Measurements from ENCODE around the gene PYGO1.
"Not testable (repeated sequence)": the region's sequence is repeated elsewhere in the genome, so short reads cannot be mapped to it uniquely, and the experiment has no call there.

The PYGO1 gene

DNA sequence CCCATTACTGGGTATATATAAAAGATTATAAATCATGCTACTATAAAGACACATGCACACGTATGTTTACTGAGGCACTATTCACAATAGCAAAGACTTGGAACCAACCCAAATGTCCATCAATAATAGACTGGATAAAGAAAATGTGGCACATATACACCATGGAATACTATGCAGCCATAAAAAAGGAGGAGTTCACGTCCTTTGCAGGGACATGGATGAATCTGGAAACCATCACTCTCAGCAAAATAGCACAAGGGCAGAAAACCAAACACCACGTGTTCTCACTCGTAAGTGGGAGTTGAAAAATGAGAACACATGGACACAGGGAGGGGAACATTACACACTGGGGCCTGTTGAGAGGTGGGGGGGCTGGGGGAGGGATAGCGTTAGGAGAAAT is 82.7 kb downstream of the PYGO1 start:
- not testable (repeated sequence) for DNase-seq

DNA sequence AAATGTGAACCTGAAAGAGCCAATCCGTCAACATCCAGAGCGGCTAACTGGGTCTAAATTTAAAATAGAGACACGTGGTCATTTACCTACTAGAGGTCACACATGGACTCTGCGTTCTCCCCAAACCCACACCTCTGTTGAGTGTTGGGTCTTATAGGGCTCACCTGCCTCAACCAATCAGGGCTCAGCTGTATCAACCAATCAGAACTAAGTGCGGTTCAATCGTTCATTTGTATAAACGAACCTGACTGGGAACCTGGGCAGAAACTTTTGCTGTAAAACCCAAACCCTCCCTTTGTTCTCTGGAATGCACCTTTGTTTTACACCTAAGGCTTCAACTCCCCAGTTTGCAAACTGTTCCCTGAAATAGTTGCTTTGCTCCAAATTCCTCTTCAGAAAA is 89.0 kb downstream of the PYGO1 start:
- DNase-seq = no peak

DNA sequence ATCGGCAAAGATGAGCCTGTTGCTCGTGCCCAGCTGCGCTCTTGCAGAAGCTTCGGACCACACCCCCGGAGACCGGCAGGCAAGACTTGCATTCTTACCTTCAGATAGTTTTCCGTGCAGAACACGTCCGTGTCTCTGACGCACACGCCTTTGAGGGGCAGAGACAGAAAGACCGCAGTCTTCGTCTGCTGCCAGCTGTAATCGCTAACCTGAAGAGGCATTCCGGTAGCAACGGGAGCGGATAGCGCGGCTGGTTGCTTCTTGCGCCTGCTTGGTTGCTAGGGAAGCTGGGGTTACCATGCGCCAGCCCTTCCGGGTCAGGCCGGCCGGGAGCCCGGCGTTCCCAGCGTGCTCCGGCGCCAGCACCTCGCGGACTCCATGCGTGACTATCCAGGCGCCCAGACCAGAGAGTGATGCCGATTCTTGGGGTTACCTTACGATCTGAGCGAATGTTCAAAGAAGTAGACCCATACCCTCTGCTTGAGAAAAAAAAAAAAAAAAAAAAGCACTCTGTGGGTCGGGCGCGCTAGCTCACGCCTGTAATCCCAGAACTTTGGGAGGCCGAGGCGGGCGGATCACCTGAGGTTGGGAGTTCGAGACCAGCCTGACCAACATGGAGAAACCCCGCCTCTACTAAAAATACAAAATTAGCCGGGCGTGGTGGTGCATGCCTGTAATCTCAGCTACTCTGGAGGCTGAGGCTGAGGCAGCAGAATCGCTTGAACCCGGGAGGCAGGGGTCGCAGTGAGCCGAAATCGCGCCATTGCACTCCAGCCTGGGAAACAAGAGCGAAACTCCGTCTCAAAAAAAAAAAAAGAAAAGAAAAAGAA is 89.8 kb downstream of the PYGO1 start:
- peak; percentile 34 for DNase-seq

DNA sequence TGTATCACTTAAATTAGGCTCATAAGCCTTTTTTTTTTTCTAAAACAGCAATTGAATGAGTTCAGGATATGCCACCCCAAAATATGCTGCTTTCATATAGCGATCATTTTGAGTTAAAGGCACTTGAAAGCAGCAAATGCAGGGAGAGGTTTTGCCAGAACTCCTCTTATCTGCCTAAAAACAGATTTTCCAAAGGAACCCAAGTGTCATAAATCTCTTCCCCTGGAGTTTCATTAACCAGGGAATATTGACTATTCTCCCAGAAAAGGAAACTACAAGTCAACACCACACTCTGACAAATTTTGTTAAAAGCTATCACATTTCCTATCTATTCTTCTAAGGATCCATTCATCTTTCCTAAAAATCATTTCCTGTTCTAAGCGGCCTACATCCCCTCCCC is 91.4 kb downstream of the PYGO1 start:
- no peak for DNase-seq

DNA sequence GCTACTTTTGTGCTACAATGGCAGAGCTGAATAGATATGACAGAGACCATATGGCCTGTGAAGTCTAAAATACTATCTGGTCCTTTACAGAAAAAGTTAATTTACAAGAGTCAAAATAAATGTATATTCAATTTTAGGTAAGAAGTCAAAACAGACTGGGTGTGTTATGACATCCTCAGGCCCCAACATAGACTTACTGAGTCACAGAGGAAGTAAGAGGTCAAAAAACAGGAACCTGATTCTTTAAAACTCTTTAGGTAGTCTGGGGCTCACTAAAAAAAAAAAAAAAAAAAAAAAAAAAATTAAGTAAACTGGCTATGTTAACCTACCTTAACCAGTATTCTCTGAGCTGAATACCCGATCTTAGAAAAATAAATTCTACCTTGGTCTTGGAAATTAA is 93.2 kb downstream of the PYGO1 start:
- no peak for DNase-seq

DNA sequence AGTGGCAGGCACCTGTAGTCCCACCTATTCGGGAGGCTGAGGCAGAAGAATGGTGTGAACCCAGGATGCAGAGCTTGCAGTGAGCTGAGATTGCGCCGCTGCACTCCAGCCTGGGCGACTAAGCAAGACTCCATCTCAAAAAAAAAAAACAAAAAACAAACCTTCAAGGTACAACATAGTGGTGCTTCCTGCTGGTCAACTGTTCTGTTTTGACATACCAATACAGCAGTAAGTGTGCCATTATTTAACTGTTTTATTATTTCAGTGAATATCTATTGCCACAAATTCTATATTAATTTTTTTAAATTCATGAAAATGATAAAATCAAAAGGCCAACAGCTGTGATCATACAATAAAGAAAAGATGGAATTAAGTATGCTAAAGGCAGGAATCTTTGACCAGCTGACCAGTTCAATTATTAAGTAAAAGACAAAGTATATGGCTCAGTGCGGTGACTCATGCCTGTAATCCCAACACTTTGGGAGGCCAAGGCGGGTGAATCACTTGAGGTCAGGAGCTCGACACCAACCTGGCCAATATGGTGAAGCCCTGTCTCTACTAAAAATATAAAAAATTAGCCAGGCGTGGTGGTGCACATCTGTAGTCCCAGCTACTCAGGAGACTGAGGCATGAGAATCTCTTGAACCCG is 99.1 kb downstream of the PYGO1 start:
- DNase-seq = not testable (repeated sequence)
